IPS-11a (cell line): Measurements from ENCODE around the gene ZNF836.
"Not testable (repeated sequence)": the region's sequence is repeated elsewhere in the genome, so short reads cannot be mapped to it uniquely, and the experiment has no call there.

Source experiments
- H3K4me3 ChIP-seq: one replicate; pipeline ENCODE4 v1.5.1; 2013; ENCODE audit warnings: low read depth, low read length, control low read depth

Gene ZNF836

GRCh38 chr19:52171321-52172169 is at the start of gene ZNF836:
Gene ZNF836 (minus strand): TSS chr19:52171621. CDS start chr19:52168072, 3,549 bp downstream.
- peak within 1 kb of the TSS; percentile 79 for H3K4me3 ChIP-seq

DNA sequence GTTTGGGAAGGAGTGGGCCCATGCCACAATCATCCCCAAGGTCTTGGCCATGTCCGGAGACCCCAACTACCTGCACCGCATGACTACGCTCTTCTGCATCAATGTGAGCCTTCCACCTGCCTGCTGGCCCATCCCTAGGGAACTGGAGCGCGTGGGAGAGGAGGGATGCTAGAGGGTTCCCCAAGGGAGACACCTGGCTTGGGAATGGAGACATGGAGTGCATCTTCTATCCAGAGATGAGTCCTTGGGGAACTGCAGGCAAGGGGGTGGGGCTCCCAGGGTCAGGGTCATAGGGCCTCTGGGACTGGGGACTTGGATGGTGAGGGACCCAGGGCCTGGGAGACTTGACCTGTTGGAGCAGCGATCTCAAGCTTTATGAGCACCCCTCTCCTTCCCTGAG is 49.6 kb upstream of the ZNF836 start:
- H3K4me3 ChIP-seq = no peak overlapping the region

DNA sequence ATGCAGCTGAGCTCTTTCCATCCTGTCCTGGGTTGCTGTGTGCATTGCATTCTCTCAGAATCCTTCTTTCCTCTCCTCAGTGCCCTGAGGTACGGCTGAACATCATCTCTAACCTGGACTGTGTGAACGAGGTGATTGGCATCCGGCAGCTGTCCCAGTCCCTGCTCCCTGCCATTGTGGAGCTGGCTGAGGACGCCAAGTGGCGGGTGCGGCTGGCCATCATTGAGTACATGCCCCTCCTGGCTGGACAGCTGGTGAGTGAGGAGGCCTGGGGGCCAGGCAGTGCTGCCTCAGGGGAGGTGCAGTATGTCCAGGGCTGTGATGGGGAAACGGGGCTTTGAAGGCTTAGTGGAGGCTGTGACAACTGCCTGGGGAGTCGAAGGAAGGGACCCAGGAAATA is 48.2 kb upstream of the ZNF836 start:
- H3K4me3 ChIP-seq = no peak overlapping the region

DNA sequence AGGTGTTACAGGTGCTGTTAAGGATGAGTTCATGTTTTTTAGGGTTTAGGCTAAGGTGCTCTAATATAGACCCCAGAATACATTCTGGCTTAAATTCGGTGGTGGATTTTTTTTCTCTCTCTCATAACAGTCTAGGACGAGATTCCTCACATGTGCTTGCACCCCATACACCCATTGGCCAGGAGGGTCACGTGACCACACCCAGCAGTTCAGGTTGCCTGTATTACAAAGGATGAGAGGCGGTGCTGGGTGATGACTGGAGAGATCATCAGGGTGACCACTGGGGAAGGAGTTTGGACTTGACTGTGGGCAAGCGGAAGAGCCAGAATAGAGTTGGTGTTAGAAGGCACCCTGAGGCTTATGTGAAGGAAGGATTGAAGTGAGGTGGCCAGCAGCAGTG is 46.2 kb upstream of the ZNF836 start:
- no peak overlapping the region for H3K4me3 ChIP-seq

- H3K4me3 ChIP-seq = no peak overlapping the region
Measured at GRCh38 chr19:52216401-52216800, 45.0 kb upstream of the ZNF836 start.

GRCh38 chr19:52214241-52214640 is 42.8 kb upstream of the ZNF836 start:
- no peak overlapping the region for H3K4me3 ChIP-seq

DNA sequence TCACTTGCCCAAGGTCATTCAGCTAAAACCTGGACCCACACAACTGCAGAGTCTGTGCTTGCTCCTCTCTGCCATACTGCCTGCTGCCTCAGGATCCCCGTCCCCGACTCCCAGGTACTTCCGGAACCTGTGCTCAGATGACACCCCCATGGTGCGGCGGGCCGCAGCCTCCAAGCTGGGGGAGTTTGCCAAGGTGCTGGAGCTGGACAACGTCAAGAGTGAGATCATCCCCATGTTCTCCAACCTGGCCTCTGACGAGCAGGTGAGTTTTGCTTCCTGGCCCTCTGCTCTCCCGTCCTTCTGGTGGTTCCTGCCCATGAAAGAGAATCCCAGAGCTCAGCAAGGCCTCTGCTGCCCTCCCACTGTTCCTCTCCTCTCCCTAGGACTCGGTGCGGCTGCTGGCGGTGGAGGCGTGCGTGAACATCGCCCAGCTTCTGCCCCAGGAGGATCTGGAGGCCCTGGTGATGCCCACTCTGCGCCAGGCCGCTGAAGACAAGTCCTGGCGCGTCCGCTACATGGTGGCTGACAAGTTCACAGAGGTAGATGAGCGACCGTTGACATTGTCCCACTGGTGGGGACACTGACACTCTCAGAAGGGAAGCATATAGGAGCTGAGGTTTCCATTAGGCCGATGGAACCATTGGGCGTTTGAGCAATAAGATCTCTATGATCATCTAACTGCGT is 41.3 kb upstream of the ZNF836 start:
- no peak overlapping the region for H3K4me3 ChIP-seq

DNA sequence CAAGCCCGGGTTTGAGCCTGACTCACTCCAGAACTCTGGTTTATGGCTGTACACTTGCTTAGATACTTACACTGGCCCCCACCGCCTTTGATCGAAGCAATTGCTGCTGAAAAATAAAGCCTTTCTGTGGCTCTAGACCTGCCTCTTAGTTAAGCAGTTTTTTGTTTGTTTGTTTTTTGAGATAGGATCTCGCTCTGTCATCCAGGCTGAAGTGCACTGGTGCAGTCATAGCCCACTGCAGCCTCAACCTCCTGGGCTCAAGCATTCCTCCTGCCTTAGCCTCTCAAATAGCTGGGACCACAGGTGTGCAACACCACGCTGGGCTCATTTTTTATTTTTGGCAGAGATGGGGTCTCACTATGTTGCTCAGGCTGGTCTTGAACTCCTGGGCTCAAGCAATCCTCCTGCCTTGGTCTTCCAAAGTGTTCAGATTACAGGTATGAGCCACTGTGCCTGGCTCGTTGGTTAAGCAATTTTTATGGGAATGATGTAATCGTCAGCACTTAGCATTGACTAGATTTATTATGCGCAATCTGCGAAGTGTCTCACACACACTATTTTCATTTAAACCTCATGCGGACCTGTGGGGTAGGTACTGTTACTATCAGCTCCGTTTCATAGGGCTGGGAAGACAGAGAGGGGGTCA is 40.6 kb upstream of the ZNF836 start:
- no peak overlapping the region for H3K4me3 ChIP-seq

DNA sequence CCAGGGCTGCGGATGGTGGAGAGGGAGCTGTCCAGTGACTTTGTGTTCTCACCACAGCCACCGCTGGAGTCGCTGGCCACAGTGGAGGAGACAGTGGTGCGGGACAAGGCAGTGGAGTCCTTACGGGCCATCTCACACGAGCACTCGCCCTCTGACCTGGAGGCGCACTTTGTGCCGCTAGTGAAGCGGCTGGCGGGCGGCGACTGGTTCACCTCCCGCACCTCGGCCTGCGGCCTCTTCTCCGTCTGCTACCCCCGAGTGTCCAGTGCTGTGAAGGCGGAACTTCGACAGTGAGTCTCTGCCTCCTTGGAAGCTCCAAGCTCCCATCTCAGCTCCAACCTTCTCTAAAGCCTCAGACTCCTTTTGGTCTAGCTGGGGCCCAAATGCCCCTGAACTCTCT is 39.8 kb upstream of the ZNF836 start:
- no peak overlapping the region for H3K4me3 ChIP-seq

GRCh38 chr19:52206481-52206880 is 35.1 kb upstream of the ZNF836 start:
- H3K4me3 ChIP-seq = no peak overlapping the region

DNA sequence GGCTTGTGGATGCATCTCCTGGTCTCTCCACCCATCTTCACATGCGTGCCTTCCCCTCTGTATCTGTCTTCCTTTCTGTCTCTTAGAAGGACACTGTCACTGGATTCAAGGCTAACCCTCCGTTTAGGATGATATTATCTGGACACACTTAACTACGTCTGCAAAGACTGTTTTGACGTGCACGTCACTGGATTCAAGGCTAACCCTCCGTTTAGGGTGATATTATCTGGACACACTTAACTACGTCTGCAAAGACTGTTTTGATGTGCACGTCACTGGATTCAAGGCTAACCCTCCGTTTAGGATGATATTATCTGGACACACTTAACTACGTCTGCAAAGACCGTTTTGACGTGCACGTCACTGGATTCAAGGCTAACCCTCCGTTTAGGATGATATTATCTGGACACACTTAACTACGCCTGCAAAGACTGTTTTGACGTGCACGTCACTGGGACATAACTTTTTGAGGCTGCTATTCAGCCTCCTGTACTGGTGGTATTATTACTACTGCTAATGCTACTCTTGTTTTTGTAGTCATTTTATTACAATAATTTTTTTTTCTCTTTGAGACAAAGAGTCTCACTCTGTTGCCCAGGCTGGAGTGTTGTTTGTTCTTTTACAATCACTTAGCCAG is 29.5 kb upstream of the ZNF836 start:
- H3K4me3 ChIP-seq = not testable (repeated sequence)

DNA sequence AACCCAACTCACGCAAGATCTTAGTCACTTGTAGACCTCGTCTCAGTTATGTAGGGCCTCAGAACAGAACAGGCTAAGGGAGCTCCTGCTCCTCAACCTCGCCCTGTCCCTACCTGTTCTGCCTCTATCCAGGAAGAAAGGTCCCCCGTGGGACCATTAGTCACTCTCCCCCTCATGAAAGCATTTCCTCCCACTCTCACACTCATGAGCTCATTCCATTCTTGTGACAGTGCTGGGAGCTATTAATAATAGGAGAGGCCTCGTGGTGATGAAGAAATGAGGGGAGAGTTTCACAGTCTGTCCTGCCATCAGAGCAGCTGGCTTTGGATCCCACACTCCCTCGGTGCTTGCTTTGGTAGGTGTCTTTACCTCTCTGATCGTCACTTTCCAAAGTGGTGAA is 28.6 kb upstream of the ZNF836 start:
- no peak overlapping the region for H3K4me3 ChIP-seq

DNA sequence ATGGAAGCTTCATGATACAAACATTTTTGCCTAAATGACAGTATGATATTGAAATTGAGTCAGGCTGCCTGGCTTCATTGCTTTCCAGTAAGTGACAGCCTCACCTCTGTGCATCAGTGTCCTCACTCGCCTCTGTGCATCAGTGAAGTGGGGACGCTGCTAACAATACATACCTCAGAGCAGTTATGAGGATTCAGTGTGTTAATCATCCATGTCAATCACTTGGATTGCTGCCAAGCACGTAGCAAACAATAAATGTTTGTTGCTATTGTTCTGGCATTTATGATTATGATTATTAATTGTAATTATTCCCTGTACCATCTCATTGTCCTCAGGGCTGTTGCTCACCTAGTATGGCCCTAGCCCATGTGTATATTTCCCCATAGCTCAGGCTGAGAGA is 27.3 kb upstream of the ZNF836 start:
- no peak overlapping the region for H3K4me3 ChIP-seq

DNA sequence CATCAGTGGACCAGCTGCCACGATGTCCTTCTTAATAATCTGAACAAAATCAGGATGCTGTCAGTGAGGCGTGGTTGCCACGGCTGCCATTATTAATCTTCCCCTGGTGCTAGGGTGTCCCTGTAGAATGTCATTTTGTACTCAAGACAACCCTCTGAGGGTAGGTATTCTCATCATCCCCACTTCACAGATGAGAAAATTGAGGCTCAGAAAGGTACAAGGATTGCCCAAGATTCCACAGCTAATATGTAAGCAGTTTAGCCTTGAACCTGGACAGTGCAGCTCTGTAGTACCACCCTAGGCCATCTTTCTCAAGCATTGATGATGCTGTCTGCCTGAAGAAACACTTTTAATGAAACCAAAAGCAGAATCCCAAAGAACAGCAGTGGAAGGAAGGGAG is 26.5 kb upstream of the ZNF836 start:
- H3K4me3 ChIP-seq = no peak overlapping the region

DNA sequence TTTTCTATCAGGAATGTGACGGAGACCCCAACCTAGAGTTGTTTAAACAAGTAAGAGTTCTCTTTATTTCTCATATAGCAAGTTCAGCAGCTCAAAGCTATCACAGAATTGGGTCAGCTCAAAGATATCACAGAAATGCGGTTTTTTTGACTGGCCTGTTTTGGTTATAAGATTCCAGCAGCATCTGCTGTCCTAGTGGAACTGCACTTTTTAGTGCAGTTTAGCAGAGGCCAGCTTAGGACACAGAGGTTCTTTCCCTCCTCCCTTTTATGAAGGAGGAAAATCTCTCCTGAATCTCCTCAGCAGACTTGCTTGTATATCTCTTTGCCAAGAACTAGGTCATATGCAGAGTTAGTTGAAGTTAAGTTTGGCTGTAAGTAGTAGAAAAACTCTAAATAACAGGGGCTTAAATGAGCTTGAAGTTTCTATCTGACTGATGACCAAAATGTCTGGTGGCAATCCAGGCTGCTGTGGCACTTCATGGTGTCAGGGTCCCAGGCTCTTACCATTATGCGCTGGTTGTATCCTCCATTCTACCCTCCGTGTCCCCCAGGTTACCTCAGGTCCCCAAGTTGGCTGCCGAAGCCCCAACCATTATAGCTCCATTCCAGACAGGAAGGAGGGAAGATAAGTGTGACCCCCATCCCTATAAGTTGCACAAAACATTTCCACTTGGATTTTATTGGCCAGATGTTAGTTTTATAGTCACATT is 25.0 kb upstream of the ZNF836 start:
- no peak overlapping the region for H3K4me3 ChIP-seq

GRCh38 chr19:52191951-52192350 is 20.5 kb upstream of the ZNF836 start:
- no peak overlapping the region for H3K4me3 ChIP-seq

DNA sequence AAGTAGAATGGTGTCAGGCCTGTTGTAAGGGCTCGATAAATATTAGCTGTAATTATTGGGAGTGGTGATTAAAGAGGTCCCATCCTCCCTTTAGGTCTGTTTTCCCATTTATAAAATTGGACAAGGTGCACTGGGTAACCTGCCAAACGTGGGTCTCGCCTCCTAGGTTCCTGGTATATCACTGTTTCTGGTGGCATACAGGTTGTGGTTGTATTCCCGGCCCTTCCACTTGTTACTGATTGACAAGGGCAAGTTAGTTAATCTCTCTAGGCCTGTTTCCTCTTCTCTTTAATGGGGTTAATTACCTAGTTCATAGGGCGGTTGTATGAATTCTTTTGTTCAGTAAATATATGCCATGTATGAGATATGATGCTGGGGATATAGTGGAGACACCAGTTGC is 20.0 kb upstream of the ZNF836 start:
- peak overlapping the region; percentile 98 for H3K4me3 ChIP-seq

GRCh38 chr19:52190487-52191293 is 19.3 kb upstream of the ZNF836 start:
- peak overlapping the region; percentile 98 for H3K4me3 ChIP-seq

DNA sequence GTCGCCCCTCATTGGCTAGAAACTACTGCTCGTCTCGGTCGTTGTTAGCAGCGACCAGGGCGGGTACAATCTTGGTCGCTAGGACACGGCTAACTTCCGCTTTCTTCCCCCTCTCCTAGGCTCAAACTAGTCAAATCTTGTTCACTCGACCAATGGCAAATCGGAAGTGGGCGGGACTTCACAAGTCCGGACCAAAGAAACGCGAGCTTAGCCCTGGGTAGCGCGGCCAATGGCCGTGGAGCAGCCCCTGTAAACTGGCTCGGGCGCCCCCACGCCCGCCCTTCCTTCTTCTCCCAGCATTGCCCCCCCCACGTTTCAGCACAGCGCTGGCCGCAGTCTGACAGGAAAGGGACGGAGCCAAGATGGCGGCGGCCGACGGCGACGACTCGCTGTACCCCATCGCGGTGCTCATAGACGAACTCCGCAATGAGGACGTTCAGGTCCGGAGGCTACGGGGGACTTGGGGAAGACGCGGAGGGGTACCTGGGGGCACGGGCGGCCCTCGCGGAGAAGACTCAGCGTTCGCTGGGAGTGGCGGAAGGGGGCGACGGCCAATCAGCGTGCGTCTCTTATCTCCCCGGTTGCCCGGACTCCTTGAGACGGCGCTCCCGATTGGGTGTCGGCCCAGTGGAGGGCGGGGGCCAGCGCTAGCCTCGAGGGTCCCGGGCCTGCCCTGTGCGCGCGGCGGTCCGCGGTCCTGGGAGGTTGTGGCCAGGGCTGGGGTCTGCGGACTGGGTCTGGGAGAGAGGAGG is 18.5 kb upstream of the ZNF836 start, which contains the start of gene PPP2R1A:
Gene PPP2R1A (plus strand): TSS at position 318 of the 752 bp plus-strand sequence. CDS start 45 bp downstream, at position 363.
- peak within 1 kb of the TSS; percentile 98 for H3K4me3 ChIP-seq
